VCaP (cell line): ENCODE results near the gene ATN1.
A peak's percentile ranks its signal among the peaks of the same experiment; 100 is the strongest.

Experiments
- H3K27ac ChIP-seq: fragments of 450-650 bp; 2 replicates; pipeline ENCODE4 v1.5.1; 2017
- CTCF ChIP-seq: fragments of 450-650 bp; conservative IDR thresholded peaks from 2 replicates; pipeline ENCODE4 v1.5.1; 2017; ENCODE audit warnings: mild to moderate bottlenecking, moderate library complexity

Gene ATN1

GRCh38 chr12:6946920-6947374 lies 19.2 kb downstream of the ATN1 start:
- H3K27ac ChIP-seq: peak overlapping the region; percentile 96

GRCh38 chr12:6947615-6948014 lies 19.9 kb downstream of the ATN1 start:
- peak overlapping the region; percentile 96; the same call in 1 of the 2 replicates for H3K27ac ChIP-seq

More at GRCh38 chr12:6946920-6947374, 19.2 kb downstream of the ATN1 start:
- no peak for TF ChIP-seq CTCF

GRCh38 chr12:6948873-6949594 lies 21.3 kb downstream of the ATN1 start:
- TF ChIP-seq CTCF: no peak
- no peak overlapping the region for H3K27ac ChIP-seq

More at GRCh38 chr12:6947615-6948014, 19.9 kb downstream of the ATN1 start:
- no peak for TF ChIP-seq CTCF

- TF ChIP-seq CTCF: peak; percentile 21
- no peak overlapping the region for H3K27ac ChIP-seq
Measured at GRCh38 chr12:6950401-6950801, 22.6 kb downstream of the ATN1 start.

- no peak within 1 kb of the TSS for H3K27ac ChIP-seq
- TF ChIP-seq CTCF: no peak
Measured at GRCh38 chr12:6950811-6951540, 23.2 kb downstream of the ATN1 start, which contains the start of gene PTPN6. TSS of gene PTPN6 (plus strand) at chr12:6951356. CDS start at chr12:6951513, 157 bp downstream.

- H3K27ac ChIP-seq: no peak overlapping the region
- no peak for TF ChIP-seq CTCF
Measured at GRCh38 chr12:6951551-6952120, 23.9 kb downstream of the ATN1 start.

- TF ChIP-seq CTCF: no peak
- H3K27ac ChIP-seq: no peak overlapping the region
Measured at GRCh38 chr12:6952121-6952862, 24.5 kb downstream of the ATN1 start.
